Kidney (tissue), 14 donors: ENCODE measurements around the gene DNAJB8. TPM values are rescaled to one million over a fixed set of nuclear protein-coding genes. Genes with fewer than 3 reads are reported as not detected.

Experiments used
- DNase-seq, 5 donors: peaks; one replicate each; pipeline ENCODE4 v3.0.0-alpha.2; 2013 to 2020
- FAIRE-seq: peaks from 2 replicates; lab custom pipeline; 2012; peaks lifted over from hg19 to GRCh38; lab: Jason Lieb, UNC
- H3K27ac ChIP-seq, 2 donors: one replicate each; pipeline ENCODE4 v1.7.0; 2013; ENCODE audit warnings: low read depth in 2 of 2, low read length in 2 of 2, inconsistent platforms in 1 of 2
- H3K27me3 ChIP-seq: one replicate; pipeline ENCODE4 v1.7.1; 2013; ENCODE audit warnings: low read length, inconsistent platforms; ENCODE audit not compliant: control insufficient read depth, insufficient read depth
- H3K36me3 ChIP-seq, 3 donors: one replicate each; pipeline versions ENCODE4 v1.7.0 to v1.7.1; 2013; ENCODE audit warnings: low read length in 3 of 3, control low read depth in 1 of 3, inconsistent platforms in 1 of 3; ENCODE audit not compliant: insufficient read depth in 3 of 3, control insufficient read depth in 2 of 3
- H3K4me1 ChIP-seq, 3 donors: one replicate each; pipeline versions ENCODE4 v1.7.0 to v1.7.1; 2013; ENCODE audit warnings: low read length in 3 of 3, inconsistent platforms in 1 of 3, low read depth in 1 of 3; ENCODE audit not compliant: control insufficient read depth in 2 of 3, insufficient read depth in 2 of 3
- H3K4me3 ChIP-seq, 3 donors: one replicate each; pipeline versions ENCODE4 v1.7.0 to v1.8.1; 2013; ENCODE audit warnings: low read length in 3 of 3, control low read depth in 1 of 3, inconsistent platforms in 1 of 3
- H3K9ac ChIP-seq, 3 donors: one replicate each; pipeline versions ENCODE4 v1.7.0 to v1.7.1; 2013; ENCODE audit warnings: low read length in 3 of 3, control low read depth in 1 of 3, inconsistent platforms in 1 of 3
- H3K9me3 ChIP-seq, 3 donors: one replicate each; pipeline versions ENCODE4 v1.7.0 to v1.7.1; 2013; ENCODE audit warnings: low read length in 3 of 3, control low read depth in 1 of 3, inconsistent platforms in 1 of 3; ENCODE audit not compliant: control insufficient read depth in 2 of 3, insufficient read depth in 1 of 3
- CTCF ChIP-seq: IDR thresholded peaks from 3 replicates; pipeline ENCODE4 v1.5.1; 2012; ENCODE audit warnings: mild to moderate bottlenecking, moderate library complexity, borderline replicate concordance; ENCODE audit not compliant: insufficient read depth; ENCODE audit errors: extremely low read depth
- intact Hi-C: fragments of 100-400 bp; cut with DNase I; formaldehyde crosslinking; loops from one replicate; pipeline ENCODE4 v1.11.1; 2022
- polyA plus RNA-seq: library from polyadenylated mRNA; stranded (reverse); fragments of 350-450 nt; fragmentation: Illumina TruSeq; extraction: RNeasy Lipid Tissue Mini Kit (QIAGEN cat#74804); gene quantifications from one replicate; pipeline ENCODE4 v1.2.3, GENCODE V29; 2014; ENCODE audit warnings: low read depth, low replicate concordance; ENCODE audit not compliant: insufficient read depth
- total RNA-seq: library from RNA; stranded (reverse); fragmentation: NEBNext Ultra II Directional; extraction: Animal tissue kit (Norgen Biotek cat#: 25700); gene quantifications from one replicate; pipeline ENCODE4 v1.2.1, GENCODE V29; 2021
- donor health status: control.
- donor health status: control.
- donor health status: control.
- donor health status: control.
- donor health status: control.
- donor health status: DM: yes; HTN: yes; CAD: no.
- donor health status: Normal renal cell carcinoma (clear cell type).

DNAJB8 gene
- total and polyA plus RNA-seq, 2 donors from 2014 or later, result not detected

GRCh38 chr3:128490650-128490914 is 23.9 kb upstream of the DNAJB8 start:
- FAIRE-seq (no peak), DNase-seq (peak in 2 of 5 donors; percentile 23 to 78)
- Histone ChIP-seq H3K9me3 (no peaks in the 10 kb centered on the region), H3K27ac (peak overlapping the region in 1 of 2 donors; percentile 90), H3K27me3 (peaks cover 38% of the 10 kb centered on the region), H3K4me3 (peak overlapping the region; percentile 26 to 78 (median 59)), H3K36me3 (no peaks in the 10 kb centered on the region), H3K9ac (peak overlapping the region in 1 of 3 donors; percentile 56), H3K4me1 (peaks cover 0 to 15% (median 0%) of the 10 kb centered on the region in 3 donors)
- TF ChIP-seq CTCF, result no peak
- intact Hi-C loops, result loop anchor here (10.0 kb wide), 1 partner anchor 316 kb away; no protein-coding TSS in a partner anchor

- no peak for FAIRE-seq
- no peaks in the 10 kb centered on the region for H3K9me3 ChIP-seq
- no peak for TF ChIP-seq CTCF
- H3K9ac ChIP-seq, result peak overlapping the region; percentile 6 to 58 (median 56)
- H3K36me3 ChIP-seq, result peaks cover 0 to 3% (median 0%) of the 10 kb centered on the region in 3 donors
- peak overlapping the region; percentile 50 to 78 (median 65) for H3K4me3 ChIP-seq
- DNase-seq, result peak; percentile 78 to 84 (median 80)
- H3K27ac ChIP-seq, result peak overlapping the region; percentile 85 to 90
- peaks cover 42% of the 10 kb centered on the region for H3K27me3 ChIP-seq
- peaks cover 0 to 15% (median 0%) of the 10 kb centered on the region in 3 donors for H3K4me1 ChIP-seq
- intact Hi-C loops, result loop anchor here (10.0 kb wide), 1 partner anchor 315 kb away; no protein-coding TSS in a partner anchor
Observed at GRCh38 chr3:128489927-128490649, 23.4 kb upstream of the DNAJB8 start.

GRCh38 chr3:128489674-128489926 is 22.9 kb upstream of the DNAJB8 start:
- Histone ChIP-seq H3K9me3 (no peaks in the 10 kb centered on the region), H3K4me3 (peak overlapping the region; percentile 50 to 78 (median 65)), H3K27me3 (peaks cover 43% of the 10 kb centered on the region), H3K27ac (peak overlapping the region; percentile 85 to 90), H3K9ac (peak overlapping the region in 2 of 3 donors; percentile 56 to 58), H3K36me3 (peaks cover 0 to 3% (median 0%) of the 10 kb centered on the region in 3 donors), H3K4me1 (peaks cover 0 to 15% (median 3%) of the 10 kb centered on the region in 3 donors)
- FAIRE-seq (no peak), DNase-seq (no peak)
- intact Hi-C loops, result no loop called here
- no peak for TF ChIP-seq CTCF
